GM12878 (cell line): Measurements from ENCODE around the gene GGPS1. TPM values are rescaled to one million over a fixed set of nuclear protein-coding genes. Genes with fewer than 3 reads are reported as not detected.

ENCODE experiments used
- BCL11A ChIP-seq: IDR thresholded peaks from 2 replicates; pipeline ENCODE4 v1.6.1; 2011; ENCODE audit warnings: low read depth, low read length
- FOXM1 ChIP-seq: IDR thresholded peaks from 2 replicates; pipeline ENCODE4 v1.6.1; 2012; ENCODE audit warnings: low read depth, mild to moderate bottlenecking, inconsistent platforms, low read length, moderate library complexity
- IKZF1 ChIP-seq: fragments of 450-650 bp; conservative IDR thresholded peaks from 2 replicates; pipeline ENCODE4 v1.6.1; 2017; ENCODE audit warnings: antibody characterized with exemption, mild to moderate bottlenecking
- KAT2A ChIP-seq: conservative IDR thresholded peaks from 2 replicates; pipeline ENCODE4 v1.6.1; 2011; ENCODE audit warnings: low read depth, low read length; ENCODE audit not compliant: control insufficient read depth
- NFYB ChIP-seq: IDR thresholded peaks from 2 replicates; pipeline ENCODE4 v1.6.1; 2011; ENCODE audit warnings: low read depth, mild to moderate bottlenecking, low read length, improper control_type of control experiment, moderate library complexity; ENCODE audit not compliant: insufficient read depth
- PML ChIP-seq: IDR thresholded peaks from 2 replicates; pipeline ENCODE4 v1.6.1; 2012; ENCODE audit warnings: low read length, inconsistent platforms
- POLR2A ChIP-seq: IDR thresholded peaks from 2 replicates; pipeline ENCODE4 v1.6.1; 2011; ENCODE audit warnings: low read depth, mild to moderate bottlenecking, low read length
- RELA ChIP-seq: fragments of 450-650 bp; IDR thresholded peaks from 2 replicates; pipeline ENCODE4 v1.8.0; 2014; ENCODE audit warnings: borderline replicate concordance; ENCODE audit not compliant: partially characterized antibody
- STAT1 ChIP-seq: fragments of 450-650 bp; conservative IDR thresholded peaks from 2 replicates; pipeline ENCODE4 v1.6.1; 2014; ENCODE audit warnings: antibody characterized with exemption, mild to moderate bottlenecking
- TARDBP ChIP-seq: IDR thresholded peaks from 2 replicates; pipeline ENCODE4 v1.6.1; 2016; ENCODE audit warnings: borderline replicate concordance
- ZSCAN29 ChIP-seq: fragments of 450-650 bp; IDR thresholded peaks from 2 replicates; pipeline ENCODE4 v1.6.1; 2017; ENCODE audit warnings: mild to moderate bottlenecking, moderate library complexity
- ZZZ3 ChIP-seq: IDR thresholded peaks from 2 replicates; pipeline ENCODE4 v1.6.1; 2011; ENCODE audit warnings: low read depth; ENCODE audit not compliant: control insufficient read depth, insufficient read length
- polyA plus RNA-seq, 11 experiments: library from polyadenylated mRNA; depleted of rRNA in 4 of 11; unstranded in 6 of 11; stranded (reverse) in 5 of 11; fragments of >200 nt; fragmentation: Nextera tagmentation in 4 of 11; fragmentation: Illumina TruSeq in 1 of 11; extraction: Ambion mirVana in 4 of 11; extraction: Trizol in 1 of 11; gene quantifications; 1 replicate in 1 of 11; 2 replicates in 10 of 11; pipeline versions ENCODE4 v1.2.1 to v1.2.3, GENCODE V29; 2011 to 2016; ENCODE audit warnings: inconsistent platforms in 2 of 11, missing spikeins in 2 of 11, low read depth in 1 of 11
- total RNA-seq, 4 experiments: library from RNA; depleted of rRNA in 3 of 4; stranded (reverse); fragments of >200 nt in 3 of 4; fragmentation: Illumina TruSeq in 1 of 4; extraction: Trizol in 1 of 4; gene quantifications; 2 replicates each; pipeline versions ENCODE4 v1.2.1 to v1.2.3, GENCODE V29; 2013 to 2021
- TF ChIP-seq, protein P1 (sequence below), 3 experiments: IDR thresholded peaks in 2 of 3; conservative IDR thresholded peaks in 1 of 3; 2 replicates each; pipeline ENCODE4 v1.5.1; 2011; ENCODE audit warnings: low read depth in 3 of 3, low read length in 3 of 3, mild to moderate bottlenecking in 3 of 3, control low read depth in 2 of 3, moderate library complexity in 2 of 3, inconsistent platforms in 1 of 3, mixed read lengths in 1 of 3; ENCODE audit not compliant: control insufficient read depth in 2 of 3, insufficient read depth in 1 of 3; ENCODE audit errors: extremely low read depth in 1 of 3
- TF ChIP-seq, protein P2 (sequence below): fragments of 450-650 bp; formaldehyde crosslinking; IDR thresholded peaks from 2 replicates; pipeline ENCODE4 v1.5.0; 2022; ENCODE audit warnings: mild to moderate bottlenecking, missing genetic modification characterization
- TF ChIP-seq, protein P3 (sequence below): fragments of 450-650 bp; IDR thresholded peaks from 2 replicates; pipeline ENCODE4 v1.6.1; 2018; ENCODE audit warnings: borderline replicate concordance, mild to moderate bottlenecking; ENCODE audit not compliant: partially characterized antibody
- TF ChIP-seq, protein P4 (sequence below): fragments of 450-650 bp; formaldehyde crosslinking; IDR thresholded peaks from 2 replicates; pipeline ENCODE4 v1.4.0; 2022; ENCODE audit warnings: mild to moderate bottlenecking, moderate library complexity
- TF ChIP-seq, protein P5 (sequence below): IDR thresholded peaks from 2 replicates; pipeline ENCODE4 v1.6.1; 2012; ENCODE audit warnings: low read length, inconsistent platforms

Gene GGPS1
- total and polyA plus RNA-seq, 10 of the 15 experiments (the other 5 are each of a cell fraction or from before 2014, with no cell fraction given) = 15.1 to 36.0 (median 25.3) TPM

DNA sequence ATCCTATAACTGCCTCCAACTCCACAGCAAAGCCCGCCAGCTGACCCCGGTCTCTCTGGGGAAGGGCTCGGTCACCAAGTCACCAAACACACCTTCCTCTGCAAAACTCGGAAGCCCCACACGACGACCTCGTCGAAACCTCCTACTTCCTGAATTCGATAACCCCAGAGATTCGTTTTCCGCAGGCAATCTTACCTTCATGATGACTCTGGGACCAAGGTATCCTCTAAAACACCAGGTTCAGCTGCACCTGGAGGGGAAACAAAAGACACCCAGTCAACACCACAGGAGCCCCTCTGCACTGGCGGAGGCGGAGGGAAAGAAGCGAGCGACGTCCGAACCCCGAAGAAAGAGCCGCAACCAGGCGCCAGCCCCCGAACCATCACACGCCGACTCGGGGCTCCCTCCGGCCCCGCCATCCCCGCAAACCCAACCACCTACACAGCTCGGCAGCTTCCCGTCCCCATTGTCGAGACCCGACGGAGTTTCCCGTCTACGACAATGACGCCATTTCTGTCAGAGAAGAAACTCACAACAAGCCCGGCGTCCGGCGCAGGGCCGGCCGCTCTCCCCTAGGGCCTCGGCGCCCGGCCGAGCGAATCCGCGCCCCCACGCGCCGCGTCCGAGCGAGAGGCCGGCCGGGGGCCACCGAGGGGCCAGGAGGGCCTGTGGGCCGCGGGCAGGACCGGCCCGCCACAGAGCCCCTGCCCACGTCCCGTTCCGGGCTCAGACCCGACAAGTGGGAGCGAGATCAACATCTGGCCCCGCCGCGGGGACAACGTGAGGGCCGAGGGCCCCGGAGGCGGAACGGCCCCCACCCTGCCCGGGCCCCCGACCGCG lies 1.4 kb upstream of the GGPS1 start (continued):
- no peak for TF ChIP-seq ZZZ3
- TF ChIP-seq POLR2A = peak; percentile 31; the same call in 1 of the 2 replicates
- TF ChIP-seq, protein P1, sequence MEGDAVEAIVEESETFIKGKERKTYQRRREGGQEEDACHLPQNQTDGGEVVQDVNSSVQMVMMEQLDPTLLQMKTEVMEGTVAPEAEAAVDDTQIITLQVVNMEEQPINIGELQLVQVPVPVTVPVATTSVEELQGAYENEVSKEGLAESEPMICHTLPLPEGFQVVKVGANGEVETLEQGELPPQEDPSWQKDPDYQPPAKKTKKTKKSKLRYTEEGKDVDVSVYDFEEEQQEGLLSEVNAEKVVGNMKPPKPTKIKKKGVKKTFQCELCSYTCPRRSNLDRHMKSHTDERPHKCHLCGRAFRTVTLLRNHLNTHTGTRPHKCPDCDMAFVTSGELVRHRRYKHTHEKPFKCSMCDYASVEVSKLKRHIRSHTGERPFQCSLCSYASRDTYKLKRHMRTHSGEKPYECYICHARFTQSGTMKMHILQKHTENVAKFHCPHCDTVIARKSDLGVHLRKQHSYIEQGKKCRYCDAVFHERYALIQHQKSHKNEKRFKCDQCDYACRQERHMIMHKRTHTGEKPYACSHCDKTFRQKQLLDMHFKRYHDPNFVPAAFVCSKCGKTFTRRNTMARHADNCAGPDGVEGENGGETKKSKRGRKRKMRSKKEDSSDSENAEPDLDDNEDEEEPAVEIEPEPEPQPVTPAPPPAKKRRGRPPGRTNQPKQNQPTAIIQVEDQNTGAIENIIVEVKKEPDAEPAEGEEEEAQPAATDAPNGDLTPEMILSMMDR (IDR thresholded peaks at IDR 0.05 in 2 of 3, conservative IDR thresholded peaks at IDR 0.05 in 1 of 3; ENCODE audit: control insufficient read depth in 2 of 3, extremely low read depth in 1 of 3, insufficient read depth in 1 of 3, low read depth in 3 of 3, low read length in 3 of 3) = no peak
- TF ChIP-seq IKZF1 = peak; percentile 71
- TF ChIP-seq RELA = no peak
- TF ChIP-seq, protein P2, sequence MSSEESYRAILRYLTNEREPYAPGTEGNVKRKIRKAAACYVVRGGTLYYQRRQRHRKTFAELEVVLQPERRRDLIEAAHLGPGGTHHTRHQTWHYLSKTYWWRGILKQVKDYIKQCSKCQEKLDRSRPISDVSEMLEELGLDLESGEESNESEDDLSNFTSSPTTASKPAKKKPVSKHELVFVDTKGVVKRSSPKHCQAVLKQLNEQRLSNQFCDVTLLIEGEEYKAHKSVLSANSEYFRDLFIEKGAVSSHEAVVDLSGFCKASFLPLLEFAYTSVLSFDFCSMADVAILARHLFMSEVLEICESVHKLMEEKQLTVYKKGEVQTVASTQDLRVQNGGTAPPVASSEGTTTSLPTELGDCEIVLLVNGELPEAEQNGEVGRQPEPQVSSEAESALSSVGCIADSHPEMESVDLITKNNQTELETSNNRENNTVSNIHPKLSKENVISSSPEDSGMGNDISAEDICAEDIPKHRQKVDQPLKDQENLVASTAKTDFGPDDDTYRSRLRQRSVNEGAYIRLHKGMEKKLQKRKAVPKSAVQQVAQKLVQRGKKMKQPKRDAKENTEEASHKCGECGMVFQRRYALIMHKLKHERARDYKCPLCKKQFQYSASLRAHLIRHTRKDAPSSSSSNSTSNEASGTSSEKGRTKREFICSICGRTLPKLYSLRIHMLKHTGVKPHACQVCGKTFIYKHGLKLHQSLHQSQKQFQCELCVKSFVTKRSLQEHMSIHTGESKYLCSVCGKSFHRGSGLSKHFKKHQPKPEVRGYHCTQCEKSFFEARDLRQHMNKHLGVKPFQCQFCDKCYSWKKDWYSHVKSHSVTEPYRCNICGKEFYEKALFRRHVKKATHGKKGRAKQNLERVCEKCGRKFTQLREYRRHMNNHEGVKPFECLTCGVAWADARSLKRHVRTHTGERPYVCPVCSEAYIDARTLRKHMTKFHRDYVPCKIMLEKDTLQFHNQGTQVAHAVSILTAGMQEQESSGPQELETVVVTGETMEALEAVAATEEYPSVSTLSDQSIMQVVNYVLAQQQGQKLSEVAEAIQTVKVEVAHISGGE (CRISPR knock-in tag) = peak; percentile 24; the same call in 1 of the 2 replicates
- TF ChIP-seq, protein P3, sequence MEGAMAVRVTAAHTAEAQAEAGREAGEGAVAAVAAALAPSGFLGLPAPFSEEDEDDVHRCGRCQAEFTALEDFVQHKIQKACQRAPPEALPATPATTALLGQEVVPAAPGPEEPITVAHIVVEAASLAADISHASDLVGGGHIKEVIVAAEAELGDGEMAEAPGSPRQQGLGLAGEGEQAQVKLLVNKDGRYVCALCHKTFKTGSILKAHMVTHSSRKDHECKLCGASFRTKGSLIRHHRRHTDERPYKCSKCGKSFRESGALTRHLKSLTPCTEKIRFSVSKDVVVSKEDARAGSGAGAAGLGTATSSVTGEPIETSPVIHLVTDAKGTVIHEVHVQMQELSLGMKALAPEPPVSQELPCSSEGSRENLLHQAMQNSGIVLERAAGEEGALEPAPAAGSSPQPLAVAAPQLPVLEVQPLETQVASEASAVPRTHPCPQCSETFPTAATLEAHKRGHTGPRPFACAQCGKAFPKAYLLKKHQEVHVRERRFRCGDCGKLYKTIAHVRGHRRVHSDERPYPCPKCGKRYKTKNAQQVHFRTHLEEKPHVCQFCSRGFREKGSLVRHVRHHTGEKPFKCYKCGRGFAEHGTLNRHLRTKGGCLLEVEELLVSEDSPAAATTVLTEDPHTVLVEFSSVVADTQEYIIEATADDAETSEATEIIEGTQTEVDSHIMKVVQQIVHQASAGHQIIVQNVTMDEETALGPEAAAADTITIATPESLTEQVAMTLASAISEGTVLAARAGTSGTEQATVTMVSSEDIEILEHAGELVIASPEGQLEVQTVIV = no peak
- TF ChIP-seq, protein P4, sequence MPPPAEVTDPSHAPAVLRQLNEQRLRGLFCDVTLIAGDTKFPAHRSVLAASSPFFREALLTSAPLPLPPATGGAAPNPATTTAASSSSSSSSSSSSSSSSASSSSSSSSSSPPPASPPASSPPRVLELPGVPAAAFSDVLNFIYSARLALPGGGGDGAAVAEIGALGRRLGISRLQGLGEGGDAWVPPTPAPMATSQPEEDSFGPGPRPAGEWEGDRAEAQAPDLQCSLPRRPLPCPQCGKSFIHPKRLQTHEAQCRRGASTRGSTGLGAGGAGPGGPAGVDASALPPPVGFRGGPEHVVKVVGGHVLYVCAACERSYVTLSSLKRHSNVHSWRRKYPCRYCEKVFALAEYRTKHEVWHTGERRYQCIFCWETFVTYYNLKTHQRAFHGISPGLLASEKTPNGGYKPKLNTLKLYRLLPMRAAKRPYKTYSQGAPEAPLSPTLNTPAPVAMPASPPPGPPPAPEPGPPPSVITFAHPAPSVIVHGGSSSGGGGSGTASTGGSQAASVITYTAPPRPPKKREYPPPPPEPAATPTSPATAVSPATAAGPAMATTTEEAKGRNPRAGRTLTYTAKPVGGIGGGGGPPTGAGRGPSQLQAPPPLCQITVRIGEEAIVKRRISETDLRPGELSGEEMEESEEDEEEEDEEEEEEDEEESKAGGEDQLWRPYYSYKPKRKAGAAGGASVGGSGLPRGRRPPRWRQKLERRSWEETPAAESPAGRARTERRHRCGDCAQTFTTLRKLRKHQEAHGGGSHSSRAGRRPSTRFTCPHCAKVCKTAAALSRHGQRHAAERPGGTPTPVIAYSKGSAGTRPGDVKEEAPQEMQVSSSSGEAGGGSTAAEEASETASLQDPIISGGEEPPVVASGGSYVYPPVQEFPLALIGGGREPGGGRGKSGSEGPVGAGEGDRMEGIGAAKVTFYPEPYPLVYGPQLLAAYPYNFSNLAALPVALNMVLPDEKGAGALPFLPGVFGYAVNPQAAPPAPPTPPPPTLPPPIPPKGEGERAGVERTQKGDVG (CRISPR knock-in tag) = no peak
- TF ChIP-seq ZSCAN29 = no peak
- TF ChIP-seq KAT2A = no peak
- TF ChIP-seq TARDBP = 0 out of 2 replicates have a peak, but pooled peaks have one; percentile 43
- TF ChIP-seq PML = no peak
- TF ChIP-seq STAT1 = no peak
- TF ChIP-seq, protein P5, sequence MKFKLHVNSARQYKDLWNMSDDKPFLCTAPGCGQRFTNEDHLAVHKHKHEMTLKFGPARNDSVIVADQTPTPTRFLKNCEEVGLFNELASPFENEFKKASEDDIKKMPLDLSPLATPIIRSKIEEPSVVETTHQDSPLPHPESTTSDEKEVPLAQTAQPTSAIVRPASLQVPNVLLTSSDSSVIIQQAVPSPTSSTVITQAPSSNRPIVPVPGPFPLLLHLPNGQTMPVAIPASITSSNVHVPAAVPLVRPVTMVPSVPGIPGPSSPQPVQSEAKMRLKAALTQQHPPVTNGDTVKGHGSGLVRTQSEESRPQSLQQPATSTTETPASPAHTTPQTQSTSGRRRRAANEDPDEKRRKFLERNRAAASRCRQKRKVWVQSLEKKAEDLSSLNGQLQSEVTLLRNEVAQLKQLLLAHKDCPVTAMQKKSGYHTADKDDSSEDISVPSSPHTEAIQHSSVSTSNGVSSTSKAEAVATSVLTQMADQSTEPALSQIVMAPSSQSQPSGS = no peak
- no peak for TF ChIP-seq BCL11A
- no peak for TF ChIP-seq FOXM1
- TF ChIP-seq NFYB = no peak
